GM18517 (cell line): ENCODE measurements around the gene PPP1R3E.

Experiments used
- ATAC-seq: cut with Tn5 transposase; IDR thresholded peaks from one replicate; pipeline ENCODE4 v1.9.1; 2021; ENCODE audit warnings: mild to moderate bottlenecking, moderate library complexity; ENCODE audit not compliant: unreplicated experiment

Gene PPP1R3E

DNA sequence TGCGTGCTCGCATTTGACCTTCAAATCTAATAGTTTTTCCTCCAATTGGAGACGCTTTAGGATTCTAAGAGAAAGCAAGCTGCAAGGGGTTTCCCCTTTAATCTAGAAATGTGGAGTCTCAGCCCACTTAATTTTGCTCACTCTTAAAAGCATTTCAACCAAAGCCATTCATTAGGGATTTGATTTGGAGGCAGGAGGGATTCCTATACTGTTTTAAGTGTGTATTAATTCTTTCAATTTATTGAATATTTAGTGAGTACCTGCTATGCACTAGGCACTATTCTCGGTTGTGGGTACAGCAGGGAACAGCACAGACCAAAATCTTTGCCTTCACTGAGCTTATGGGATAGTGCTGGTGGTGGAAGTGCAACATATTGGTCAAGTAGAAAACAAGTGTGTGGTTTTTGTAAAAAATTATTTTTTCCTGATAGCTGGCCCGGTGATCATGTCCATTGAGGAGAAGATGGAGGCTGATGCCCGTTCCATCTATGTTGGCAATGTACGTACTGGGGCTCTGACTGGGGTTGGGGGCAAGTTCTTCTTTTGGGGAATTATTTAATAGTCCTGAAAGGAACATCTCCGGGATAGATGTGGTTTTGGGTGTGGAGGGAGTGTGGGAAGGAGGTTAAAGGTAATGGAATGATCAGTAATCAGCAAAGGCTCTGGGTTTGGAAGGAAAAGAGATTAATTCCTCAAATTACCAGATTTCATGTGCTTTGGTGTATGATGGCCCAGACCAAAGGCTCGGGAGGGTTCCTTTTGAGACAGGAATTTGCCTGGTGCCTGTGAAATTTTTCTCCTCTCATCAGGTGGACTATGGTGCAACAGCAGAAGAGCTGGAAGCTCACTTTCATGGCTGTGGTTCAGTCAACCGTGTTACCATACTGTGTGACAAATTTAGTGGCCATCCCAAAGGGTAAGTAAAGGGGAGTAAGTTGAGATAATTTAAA, 20.2 kb upstream of the PPP1R3E start:
- ATAC-seq = no peak

DNA sequence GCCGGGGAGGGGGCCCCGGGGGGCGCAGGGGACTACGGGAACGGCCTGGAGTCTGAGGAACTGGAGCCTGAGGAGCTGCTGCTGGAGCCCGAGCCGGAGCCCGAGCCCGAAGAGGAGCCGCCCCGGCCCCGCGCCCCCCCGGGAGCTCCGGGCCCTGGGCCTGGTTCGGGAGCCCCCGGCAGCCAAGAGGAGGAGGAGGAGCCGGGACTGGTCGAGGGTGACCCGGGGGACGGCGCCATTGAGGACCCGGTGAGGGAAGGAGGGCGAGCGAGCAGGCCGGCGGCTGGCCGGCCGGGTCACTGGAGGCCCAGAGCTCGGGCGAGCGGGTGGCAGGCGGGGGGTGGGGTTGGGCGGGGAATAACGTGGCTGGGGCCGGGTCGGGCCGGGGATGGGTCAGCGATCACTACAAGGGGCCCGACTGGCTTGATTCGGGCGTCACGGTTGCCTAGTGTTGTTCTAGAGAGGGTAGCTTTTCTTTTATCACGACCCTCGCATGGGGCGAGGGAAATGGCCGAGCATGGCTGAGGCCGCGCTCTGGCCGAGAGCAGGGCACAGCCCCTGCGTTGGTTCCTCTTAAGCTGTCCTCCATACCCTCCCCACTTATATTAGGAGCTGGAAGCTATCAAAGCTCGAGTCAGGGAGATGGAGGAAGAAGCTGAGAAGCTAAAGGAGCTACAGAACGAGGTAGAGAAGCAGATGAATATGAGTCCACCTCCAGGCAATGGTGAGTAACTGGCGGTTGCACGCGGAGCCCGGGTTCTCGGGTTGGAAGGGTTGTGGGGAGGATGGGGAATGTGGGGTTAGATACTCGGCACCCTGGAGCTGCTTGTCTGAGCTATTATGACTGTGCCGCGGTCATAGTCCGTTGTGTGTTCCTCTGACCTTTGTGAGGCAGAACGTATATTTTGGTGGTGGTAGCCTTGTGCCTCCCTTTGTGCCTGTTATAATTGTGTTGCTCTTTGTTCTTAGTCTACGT, 19.2 kb upstream of the PPP1R3E start:
- no peak for ATAC-seq

DNA sequence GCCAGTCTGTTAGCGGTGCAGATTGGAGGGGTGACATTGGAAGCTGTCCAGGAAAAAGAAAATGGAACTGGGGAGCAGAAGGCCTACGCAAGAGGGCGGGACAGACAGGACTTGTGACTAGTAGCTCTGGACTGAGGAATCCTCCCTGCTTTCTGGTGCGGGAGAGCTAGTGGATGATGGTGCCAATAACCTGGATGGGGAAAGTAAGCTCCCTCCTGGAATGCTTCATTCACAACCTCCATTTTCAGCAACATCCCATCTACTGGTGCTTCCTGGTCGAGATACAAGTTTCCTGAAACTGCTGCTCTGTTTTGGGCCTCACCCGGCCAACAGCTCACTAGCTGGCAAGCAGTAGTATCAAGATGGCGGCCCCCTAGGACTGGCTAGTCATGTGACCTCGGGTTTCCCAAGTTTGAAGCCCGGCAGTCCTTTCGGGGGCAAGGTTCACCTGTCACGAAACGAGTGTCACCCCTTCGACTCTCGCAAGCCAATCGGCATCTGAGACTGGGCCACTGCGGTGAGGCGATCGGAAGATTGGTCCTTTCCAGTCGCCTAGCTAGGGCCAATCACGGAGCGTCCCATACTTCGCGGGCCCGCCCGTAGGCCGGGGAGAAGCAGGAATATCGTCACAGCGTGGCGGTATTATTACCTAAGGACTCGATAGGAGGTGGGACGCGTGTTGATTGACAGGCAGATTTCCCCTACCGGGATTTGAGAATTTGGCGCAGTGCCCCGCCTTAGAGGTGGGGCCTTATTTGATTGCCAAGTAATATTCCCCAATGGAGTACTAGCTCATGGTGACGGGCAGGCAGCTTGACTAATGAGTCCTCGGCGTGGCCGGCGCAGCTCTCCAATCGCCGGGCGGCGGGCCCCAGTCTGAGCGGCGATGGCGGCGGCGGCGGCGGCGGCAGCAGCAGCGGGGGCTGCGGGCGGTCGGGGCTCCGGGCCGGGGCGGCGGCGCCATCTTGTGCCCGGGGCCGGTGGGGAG, 18.2 kb upstream of the PPP1R3E start, which contains the start of gene PABPN1:
PABPN1 (plus strand) TSS at position 874 of the 988 bp plus-strand sequence; CDS start at position 887, 13 bp downstream.
- peak; percentile 96 for ATAC-seq

DNA sequence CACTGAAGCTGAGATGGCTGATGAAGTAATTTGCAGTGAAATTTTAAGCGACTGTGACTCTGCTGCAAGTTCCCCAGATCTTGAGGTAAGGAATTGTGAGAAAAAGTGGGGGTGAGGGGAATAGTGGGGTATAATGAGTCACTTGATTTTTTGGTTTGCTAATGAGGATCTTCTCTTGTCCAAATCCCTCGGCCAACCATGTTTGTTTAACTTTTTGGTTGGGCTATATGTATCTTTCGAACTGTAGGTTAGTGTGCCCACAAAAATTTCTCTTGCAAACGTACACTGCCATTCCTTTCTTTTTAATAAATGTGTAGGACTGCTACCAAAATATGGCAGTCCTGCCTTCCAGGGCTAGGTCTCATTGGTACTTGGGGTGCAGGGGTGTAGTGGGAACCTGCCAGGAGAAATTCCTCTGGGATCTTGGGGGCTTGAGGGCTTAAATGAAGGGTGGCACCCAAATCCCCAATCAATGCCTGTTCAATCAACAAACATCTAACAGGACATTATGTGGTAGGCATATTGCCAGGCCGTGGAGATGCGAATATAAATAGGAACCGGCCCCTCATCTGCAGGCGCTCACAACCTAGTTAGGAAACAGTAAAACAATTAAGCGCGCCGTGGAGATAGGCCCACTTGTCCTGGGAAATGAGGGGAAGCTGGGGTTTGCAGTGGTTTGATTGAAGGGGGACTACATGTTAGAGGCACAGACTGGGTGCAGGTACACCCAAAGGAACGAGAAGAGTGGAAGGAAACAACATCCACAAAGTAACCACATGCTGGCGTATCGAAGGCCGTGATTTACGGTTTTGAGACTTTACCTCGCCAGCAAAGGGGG, 17.3 kb upstream of the PPP1R3E start:
- ATAC-seq = no peak

DNA sequence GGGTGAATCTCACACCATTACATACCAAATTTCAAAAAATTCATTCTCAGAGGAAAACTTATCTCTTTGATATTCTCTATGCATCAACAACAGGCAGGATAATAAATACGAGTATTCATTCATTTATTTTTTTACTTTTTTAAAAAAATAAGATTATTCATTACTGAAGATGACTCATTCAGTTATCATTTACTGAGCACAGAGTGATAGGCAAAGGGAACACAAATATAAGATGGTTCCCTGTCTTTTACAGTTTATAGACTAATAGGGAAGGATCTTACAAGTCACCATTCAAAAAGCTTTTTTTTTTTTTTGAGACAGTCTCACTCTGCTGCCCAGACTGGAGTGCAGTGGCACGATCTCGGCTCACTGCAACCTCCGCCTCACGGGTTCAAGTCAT, 13.6 kb upstream of the PPP1R3E start:
- no peak for ATAC-seq

DNA sequence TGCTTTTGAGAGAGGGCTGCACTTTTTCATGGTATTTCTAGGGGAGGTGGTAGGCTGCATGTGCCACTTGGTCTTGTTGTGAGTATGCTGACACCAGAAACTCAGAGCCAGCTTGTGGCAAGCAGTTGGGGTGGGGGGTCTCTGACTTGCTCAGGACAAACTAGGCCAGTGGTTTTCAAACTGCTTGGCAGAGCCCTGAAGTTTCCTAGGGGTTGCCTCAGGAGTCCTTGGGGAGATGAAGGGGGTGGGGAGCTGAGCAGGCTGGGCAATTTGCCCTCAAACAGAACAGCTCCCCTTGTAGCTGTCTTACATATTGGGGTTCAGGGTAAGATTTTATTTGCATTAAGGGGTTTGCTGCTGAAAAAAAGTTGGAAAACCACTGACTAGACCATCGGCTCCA, 7.9 kb upstream of the PPP1R3E start:
- ATAC-seq = no peak

DNA sequence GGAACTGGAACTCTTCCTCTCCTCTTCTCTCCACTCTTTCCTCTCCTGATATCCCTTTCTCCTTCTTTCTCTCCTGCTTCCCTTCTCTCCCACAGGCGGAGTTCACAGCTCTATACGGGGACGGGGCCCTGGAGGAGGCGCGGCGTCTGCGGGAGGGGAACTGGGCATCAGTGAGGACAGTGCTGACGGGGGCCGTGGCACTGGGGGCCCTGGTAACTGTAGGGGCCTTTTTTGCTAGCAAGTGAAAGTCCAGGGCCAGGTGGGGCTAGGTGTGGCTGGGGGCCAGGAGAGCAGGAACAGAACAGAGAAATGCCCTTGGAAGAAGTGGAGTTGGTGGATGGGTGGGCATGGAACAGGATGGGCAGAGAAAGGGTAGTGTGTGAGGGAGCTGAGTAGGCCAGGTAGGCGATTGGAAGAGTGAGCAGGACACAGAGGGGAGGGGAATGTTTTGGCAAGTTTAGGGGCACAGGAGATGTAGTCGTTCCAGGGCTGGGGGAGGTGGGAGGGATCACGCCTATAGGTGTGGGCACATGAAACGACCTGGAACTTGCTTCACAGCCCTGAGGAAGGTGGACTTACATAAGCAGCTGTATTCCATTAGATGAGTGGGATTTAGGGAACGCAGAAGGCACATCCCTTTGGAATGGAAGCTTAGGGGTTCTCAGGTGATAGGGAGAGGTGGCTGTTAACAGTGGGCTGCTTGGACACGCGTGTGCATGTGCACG, 6.2 kb upstream of the PPP1R3E start:
- no peak for ATAC-seq

DNA sequence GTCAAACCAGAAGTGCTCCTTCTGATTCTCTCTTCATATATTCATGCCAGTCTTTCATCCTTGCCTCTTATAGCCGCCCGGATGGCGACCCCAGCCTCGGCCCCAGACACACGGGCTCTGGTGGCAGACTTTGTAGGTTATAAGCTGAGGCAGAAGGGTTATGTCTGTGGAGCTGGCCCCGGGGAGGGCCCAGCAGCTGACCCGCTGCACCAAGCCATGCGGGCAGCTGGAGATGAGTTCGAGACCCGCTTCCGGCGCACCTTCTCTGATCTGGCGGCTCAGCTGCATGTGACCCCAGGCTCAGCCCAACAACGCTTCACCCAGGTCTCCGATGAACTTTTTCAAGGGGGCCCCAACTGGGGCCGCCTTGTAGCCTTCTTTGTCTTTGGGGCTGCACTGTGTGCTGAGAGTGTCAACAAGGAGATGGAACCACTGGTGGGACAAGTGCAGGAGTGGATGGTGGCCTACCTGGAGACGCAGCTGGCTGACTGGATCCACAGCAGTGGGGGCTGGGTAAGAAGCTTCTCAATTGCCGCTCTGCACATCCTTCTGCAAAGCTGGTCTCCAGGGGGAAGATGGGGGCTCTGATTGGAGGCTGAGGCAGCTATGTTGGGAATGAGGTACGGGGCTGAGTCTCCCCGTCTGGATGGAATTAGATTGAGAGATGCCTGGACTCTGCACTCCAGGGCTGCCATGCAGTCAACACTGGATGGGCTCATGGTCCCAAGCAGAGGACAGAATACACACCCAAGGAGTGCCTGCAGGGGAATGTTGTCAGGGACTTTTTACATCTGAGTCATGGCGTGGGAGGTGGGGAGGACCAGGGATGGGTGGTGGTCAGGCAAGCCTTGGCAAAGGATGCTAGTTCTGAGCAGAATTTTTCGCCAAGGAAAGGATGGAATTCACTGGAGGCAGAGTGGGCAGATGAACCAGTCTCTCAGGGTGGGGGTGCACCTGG, 5.3 kb upstream of the PPP1R3E start:
- no peak for ATAC-seq

DNA sequence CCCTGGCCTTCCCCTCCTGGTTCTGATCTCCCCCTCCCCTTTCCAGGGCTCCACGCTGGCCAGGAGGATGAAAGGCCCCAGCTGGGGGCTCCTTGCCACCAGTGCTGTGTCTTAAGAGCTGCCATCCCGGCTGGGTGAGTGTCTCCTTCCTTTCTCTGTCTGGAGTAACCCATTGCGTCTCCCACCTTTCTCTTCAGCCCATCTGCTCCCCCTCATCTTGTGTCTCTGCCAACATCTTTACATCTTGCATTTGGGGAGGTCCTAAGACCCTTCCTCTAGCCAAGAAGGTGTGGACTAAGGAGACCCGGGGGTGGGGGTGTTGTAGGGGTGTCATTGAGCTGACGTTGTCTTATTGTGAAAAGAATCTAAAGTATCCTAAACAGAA, 4.5 kb upstream of the PPP1R3E start:
- ATAC-seq = no peak

DNA sequence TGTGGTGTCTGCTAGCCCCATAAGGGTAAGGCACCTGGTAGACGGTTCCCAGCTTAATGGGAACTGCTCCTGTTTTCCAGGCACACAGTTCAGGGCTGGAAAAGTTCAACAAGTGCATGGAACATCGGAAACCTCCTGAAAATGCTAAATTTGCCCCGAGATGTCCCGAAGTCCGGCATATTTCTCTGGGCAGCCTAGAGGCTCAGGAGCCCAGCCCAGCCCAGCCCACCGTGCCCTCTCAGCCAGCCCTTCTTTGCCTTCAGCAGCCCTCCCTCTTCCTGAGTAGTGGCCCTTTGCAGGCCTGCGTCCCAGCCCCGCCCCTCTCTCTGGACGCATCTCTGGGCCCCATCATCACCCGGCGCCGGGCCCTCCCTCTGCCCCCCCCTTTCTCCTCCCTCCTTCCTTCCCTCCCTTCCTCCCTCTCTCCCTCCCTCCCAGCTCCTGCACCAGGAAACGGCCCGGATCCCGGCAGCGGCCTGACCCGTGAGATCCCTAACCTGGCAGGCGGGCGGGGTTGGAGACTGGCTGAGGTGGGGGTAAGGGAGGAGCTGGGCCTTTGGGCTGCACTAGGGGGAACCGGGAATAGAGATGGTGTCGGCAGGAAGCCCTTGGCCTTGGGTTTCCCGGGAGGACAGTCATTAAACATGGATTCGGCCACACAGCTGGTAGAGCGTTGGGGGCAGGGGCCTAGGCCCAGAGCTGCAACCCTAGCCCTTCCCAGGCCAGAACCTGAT, 3.9 kb upstream of the PPP1R3E start, which contains the start of gene BCL2L2:
BCL2L2 (plus strand) TSS at position 422 of the 734 bp plus-strand sequence. CDS start 935 bp downstream, outside the sequence.
- ATAC-seq = no peak

DNA sequence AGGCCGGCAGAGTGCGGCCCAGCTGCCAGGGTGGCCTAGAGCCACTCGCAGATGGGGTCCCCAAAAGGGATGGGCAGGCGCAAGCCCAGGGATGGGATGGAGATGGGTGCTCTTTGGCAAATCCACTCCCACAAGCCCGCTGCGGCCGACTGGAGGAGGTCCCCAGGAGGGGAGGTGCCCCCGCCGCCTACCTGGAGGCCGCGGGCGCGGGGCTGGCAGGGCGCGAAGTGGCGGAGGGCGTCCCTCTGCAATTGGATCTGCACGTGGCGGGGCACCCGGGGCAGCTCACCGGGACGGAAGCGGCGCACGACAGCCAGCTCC, 730 bp downstream of the PPP1R3E start:
- ATAC-seq = peak; percentile 15

DNA sequence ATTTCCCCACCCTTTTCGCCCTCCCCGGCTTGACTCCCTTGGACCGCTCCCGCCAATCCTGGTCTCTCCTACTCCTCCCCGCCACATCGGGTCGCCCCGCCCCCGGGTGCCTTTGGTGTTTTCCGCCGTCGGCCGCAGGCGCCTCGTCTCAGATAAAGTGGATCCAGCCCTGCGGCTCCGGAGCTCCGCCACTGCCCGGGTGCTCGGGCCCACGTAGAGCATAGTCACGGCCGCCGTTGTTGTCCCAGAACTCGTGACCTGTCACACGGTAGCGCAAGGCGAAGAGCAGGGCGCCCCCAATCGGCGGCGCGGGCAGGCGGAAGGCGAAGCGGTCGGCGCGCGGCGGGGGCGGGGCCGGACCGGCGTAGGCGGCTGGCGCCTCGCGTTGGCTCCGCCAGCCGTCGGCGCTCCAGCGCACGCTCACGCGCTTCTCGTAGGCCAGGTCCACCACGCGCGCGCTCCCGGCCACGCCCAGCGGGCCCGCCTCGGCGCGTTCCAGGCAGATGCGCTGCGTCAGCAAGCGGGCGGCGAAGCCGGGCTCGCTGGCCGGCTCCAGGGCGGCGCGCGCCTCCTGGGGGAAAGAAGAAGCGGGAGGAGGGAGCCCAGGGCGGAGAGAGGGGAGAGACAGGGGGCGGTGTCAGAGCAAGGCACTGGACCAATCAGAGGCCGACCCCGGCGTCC, 1.2 kb downstream of the PPP1R3E start:
- peak; percentile 77 for ATAC-seq

DNA sequence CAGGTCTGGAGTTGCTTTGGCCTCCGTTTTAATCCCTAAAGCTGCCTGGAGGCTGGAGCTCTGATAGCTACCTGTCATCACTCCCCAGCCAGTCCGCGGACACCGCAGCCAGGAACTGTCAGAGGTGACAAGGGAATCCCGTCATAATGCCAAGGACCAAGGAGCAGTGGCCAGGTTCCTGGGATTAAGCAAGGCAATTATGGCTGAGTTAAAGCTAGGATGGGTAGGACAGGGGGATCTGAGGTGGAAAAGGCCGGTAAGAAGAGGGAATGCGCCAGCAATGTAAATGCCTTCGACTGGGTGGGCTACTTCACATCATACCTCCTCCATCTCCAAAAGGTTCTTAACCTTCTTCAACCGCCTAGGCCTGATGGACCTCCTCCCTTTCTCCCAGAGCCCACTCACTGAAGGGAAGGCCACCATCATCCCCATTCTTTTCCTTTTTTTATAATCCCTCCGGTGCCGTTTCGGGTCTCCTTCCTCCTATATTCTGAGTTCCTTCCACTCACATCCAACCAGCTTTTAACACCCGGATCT, 1.9 kb downstream of the PPP1R3E start:
- ATAC-seq = no peak

DNA sequence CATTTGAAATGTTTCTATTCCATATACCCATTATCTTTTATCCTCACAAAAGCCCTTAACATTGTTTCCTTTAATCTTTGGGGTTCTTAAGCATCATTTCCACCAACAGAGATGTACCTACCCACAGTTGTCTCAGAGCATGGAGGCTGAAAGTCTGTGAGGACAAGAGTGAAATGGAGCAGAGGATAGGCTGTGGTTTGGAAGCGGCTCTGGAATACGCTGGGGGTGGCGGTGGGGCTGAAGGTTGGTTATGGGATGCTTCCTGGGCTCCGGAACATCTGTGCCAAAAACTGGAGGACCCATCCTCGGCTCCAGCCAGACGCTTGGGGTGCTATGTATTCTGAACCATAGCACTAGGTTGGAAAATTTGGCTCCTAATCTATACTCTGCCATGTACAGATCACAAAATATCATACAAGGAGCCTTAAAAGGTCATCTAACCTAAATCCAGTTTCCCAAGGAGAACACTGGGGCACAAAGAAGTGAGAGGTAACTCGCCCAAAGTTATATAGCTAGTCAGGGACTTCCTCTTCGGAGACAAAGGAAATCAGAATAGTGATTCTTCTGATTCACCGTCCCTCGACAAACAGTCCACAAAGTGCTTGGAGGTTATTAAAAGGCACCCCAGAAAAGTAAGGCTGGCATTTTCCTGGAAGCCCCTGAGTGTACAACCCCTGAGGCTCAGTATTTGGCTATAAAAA, 2.5 kb downstream of the PPP1R3E start:
- no peak for ATAC-seq

DNA sequence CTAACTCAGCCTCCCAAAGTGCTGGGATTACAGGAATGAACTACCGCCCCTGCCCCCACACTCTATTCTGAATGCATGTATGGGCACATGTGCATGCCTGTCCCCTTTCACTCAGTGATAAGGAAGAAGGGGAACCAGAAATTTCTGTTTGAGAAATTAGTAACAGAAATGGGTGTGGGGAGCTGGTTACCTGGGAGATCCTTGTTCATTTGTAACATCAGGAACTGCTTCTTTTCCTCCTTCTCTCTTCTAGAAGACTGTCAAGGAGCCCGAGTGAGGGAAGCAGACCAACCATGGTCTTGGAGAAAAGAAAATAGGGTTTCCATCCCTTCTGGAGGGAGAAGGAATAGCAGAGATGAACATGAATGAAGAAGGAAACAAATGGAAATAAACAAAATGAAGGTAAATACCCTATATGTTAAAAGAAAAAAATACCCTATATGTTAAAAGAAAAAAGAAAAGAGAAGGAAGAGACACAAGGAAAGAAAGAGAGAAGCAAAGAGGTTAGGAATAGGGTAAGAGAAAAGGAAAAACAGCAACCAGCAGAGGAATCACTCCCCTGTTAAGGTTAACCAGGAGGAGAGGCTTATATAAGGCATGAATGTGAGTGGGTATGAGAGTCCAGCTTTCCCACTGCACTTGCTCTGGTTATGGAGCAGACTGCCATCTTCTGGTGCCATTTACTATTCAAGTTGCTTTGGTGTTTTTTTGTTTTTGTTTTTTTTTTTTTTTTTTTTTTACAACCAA, 3.3 kb downstream of the PPP1R3E start:
- ATAC-seq = no peak
